RPMI7951 (cell line): Measurements from ENCODE around the gene WDR47. TPM values are rescaled to one million over a fixed set of nuclear protein-coding genes. Genes with fewer than 3 reads are reported as not detected.
A peak's percentile ranks its signal among the peaks of the same experiment; 100 is the strongest.

ENCODE experiments used
- DNase-seq: peaks from one replicate; pipeline ENCODE4 v3.0.0-alpha.2; 2012; ENCODE audit warnings: low read depth
- total RNA-seq: library from RNA; depleted of rRNA; stranded (reverse); fragments of >200 nt; shearing (Covaris generic); gene quantifications from 2 replicates; pipeline ENCODE4 v1.2.3, GENCODE V29; 2014; rRNA removed

The WDR47 gene
- total RNA-seq = 18.7 and 24.3 TPM in 2 replicates

- peak; percentile 96 for DNase-seq
Measured at GRCh38 chr1:109041621-109042468, at the start of gene WDR47. Gene WDR47, minus strand, starts transcription at chr1:109042102. Its CDS starts 18,590 bp downstream, at chr1:109023512.

- peak; percentile 57 for DNase-seq
Measured at GRCh38 chr1:109091078-109091838, 49.4 kb upstream of the WDR47 start.

GRCh38 chr1:109090196-109091077 is 48.5 kb upstream of the WDR47 start, which contains the start of gene TMEM167B:
Gene TMEM167B, plus strand, starts transcription at chr1:109090764. Its CDS starts 109 bp downstream, at chr1:109090873.
- DNase-seq = peak; percentile 93

GRCh38 chr1:109089242-109090015 is 47.5 kb upstream of the WDR47 start:
- peak; percentile 88 for DNase-seq

GRCh38 chr1:109084563-109085517 is 42.9 kb upstream of the WDR47 start:
- DNase-seq = no peak

GRCh38 chr1:109083923-109084322 is 42.0 kb upstream of the WDR47 start:
- peak; percentile 64 for DNase-seq

GRCh38 chr1:109083501-109083900 is 41.6 kb upstream of the WDR47 start:
- DNase-seq = no peak

- no peak for DNase-seq
Measured at GRCh38 chr1:109080441-109081082, 38.7 kb upstream of the WDR47 start.

GRCh38 chr1:109079240-109079622 is 37.3 kb upstream of the WDR47 start:
- DNase-seq = no peak

GRCh38 chr1:109078317-109078716 is 36.4 kb upstream of the WDR47 start:
- DNase-seq = no peak

GRCh38 chr1:109075531-109076490 is 33.9 kb upstream of the WDR47 start, which contains the start of gene TAF13:
Gene TAF13, minus strand, starts transcription at chr1:109076003. Its CDS starts 56 bp downstream, at chr1:109075947.
- DNase-seq = peak; percentile 95

GRCh38 chr1:109069294-109069693 is 27.4 kb upstream of the WDR47 start:
- DNase-seq = no peak

GRCh38 chr1:109067883-109068282 is 26.0 kb upstream of the WDR47 start:
- no peak for DNase-seq

- no peak for DNase-seq
Measured at GRCh38 chr1:109065137-109065536, 23.2 kb upstream of the WDR47 start.

- no peak for DNase-seq
Measured at GRCh38 chr1:109061183-109061582, 19.3 kb upstream of the WDR47 start.

GRCh38 chr1:109060707-109061106 is 18.8 kb upstream of the WDR47 start:
- no peak for DNase-seq

GRCh38 chr1:109059026-109059425 is 17.1 kb upstream of the WDR47 start:
- no peak for DNase-seq

- no peak for DNase-seq
Measured at GRCh38 chr1:109056064-109056463, 14.2 kb upstream of the WDR47 start.
